Heart left ventricle (tissue), 16 donors: ENCODE results near the gene DIABLO. TPM values are rescaled to one million over a fixed set of nuclear protein-coding genes. Genes with fewer than 3 reads are reported as not detected.

Experiments used
- ATAC-seq, 4 donors: fragments of 200-7000 bp; cut with Tn5 transposase; one replicate each; pipeline ENCODE4 v1.9.1; 2020 to 2022; ENCODE audit warnings: moderate library complexity in 4 of 4, mild to moderate bottlenecking in 3 of 4, moderate number of reproducible peaks in 1 of 4
- DNase-seq, 5 donors: peaks; one replicate each; pipeline ENCODE4 v3.0.0-alpha.2; 2020
- H3K27ac ChIP-seq, 12 donors: fragments of 200-600 bp; sonication (generic) in 4 of 12; one replicate each; pipeline versions ENCODE4 v1.5.0 to v1.8.0; 2016 to 2022; ENCODE audit warnings: mild to moderate bottlenecking in 2 of 12
- H3K27me3 ChIP-seq, 9 donors: fragments of 200-600 bp; sonication (generic) in 2 of 9; one replicate each; pipeline versions ENCODE4 v1.5.1 to v1.8.0; 2016 to 2022; ENCODE audit warnings: mild to moderate bottlenecking in 3 of 9
- H3K36me3 ChIP-seq, 9 donors: fragments of 200-600 bp; sonication (generic) in 2 of 9; one replicate each; pipeline versions ENCODE4 v1.5.0 to v1.8.0; 2018 to 2022; ENCODE audit warnings: mild to moderate bottlenecking in 2 of 9
- H3K4me1 ChIP-seq, 12 donors: fragments of 200-600 bp; sonication (generic) in 4 of 12; one replicate each; pipeline versions ENCODE4 v1.5.0 to v1.8.0; 2016 to 2022; ENCODE audit warnings: mild to moderate bottlenecking in 3 of 12
- H3K4me3 ChIP-seq, 12 donors: fragments of 200-600 bp; sonication (generic) in 4 of 12; one replicate each; pipeline versions ENCODE4 v1.5.0 to v1.8.0; 2017 to 2022; ENCODE audit warnings: mild to moderate bottlenecking in 9 of 12, moderate library complexity in 4 of 12
- H3K9me3 ChIP-seq, 12 donors: fragments of 200-600 bp; sonication (generic) in 4 of 12; one replicate each; pipeline versions ENCODE4 v1.5.0 to v1.8.0; 2016 to 2022; ENCODE audit warnings: mild to moderate bottlenecking in 1 of 12
- POLR2A ChIP-seq, 2 donors: fragments of 450-650 bp; IDR thresholded peaks; one replicate each; pipeline ENCODE4 v1.6.1; 2017; ENCODE audit warnings: antibody characterized with exemption in 2 of 2, mild to moderate bottlenecking in 2 of 2, moderate library complexity in 2 of 2
- WGBS, 4 donors: extraction: QIAGEN DNeasy Blood & Tissue Kit in 2 of 4; methylation state at CpG; one replicate each; pipeline versions ENCODE4 v1.1.5 to v1.1.7; 2013 to 2018; 5-methylcytosine and 5-hydroxymethylcytosine counted together
- intact Hi-C, 10 donors: fragments of 100-400 bp; cut with DNase I; formaldehyde crosslinking; loops; one replicate each; pipeline versions ENCODE4 v1.11.1 to v1.14.2; 2022
- polyA plus RNA-seq, 2 donors: library from polyadenylated mRNA; stranded (reverse); fragments of 200-250 nt; gene quantifications; one replicate each; pipeline ENCODE4 v1.2.3, GENCODE V29; 2013
- total RNA-seq, 9 donors: library from RNA; depleted of rRNA in 2 of 9; stranded (reverse); fragments of >200 nt in 2 of 9; fragmentation: NEBNext Ultra II Directional in 3 of 9; extraction: Animal tissue kit (Norgen Biotek cat#: 25700) in 3 of 9; gene quantifications; one replicate each; pipeline versions ENCODE4 v1.1.0 to v1.2.4, GENCODE V29; 2016 to 2023
- TF ChIP-seq, protein P1 (sequence below), 12 donors: fragments of 200-600 bp; sonication (generic) in 4 of 12; IDR thresholded peaks; one replicate each; pipeline versions ENCODE4 v1.5.0 to v1.8.0; 2018 to 2022; ENCODE audit warnings: antibody characterized with exemption in 12 of 12, mild to moderate bottlenecking in 5 of 12
- donor health status: ischemic (EF 13 %, LVEDD 7.1; RV severe dilation, severe dysfunction).
- donor health status: healthy with polysubstance abuse.
- donor health status: DM: no; HTN: yes; CAD: no.
- donor health status: DM: no; HTN: no; CAD: no.
- donor health status: ischemic (EF 25% LVEDD 6.9; RV normal size, moderate dysfunction).
- donor health status: ischemic (EF 25% LVEDD 5.7; RV mildly dilated, moderate dysfunction).
- donor health status: healthy.
- donor health status: DM: yes; HTN: yes; CAD: no.
- donor health status: ischemic (EF 35%, LVEDD 5.7; RV mildly dilated, moderate dysfunction).
- donor health status: nonischemic (EF 11% LVEDD 7.7; RV severe dilation, severe dysfunction).
- donor health status: DM: yes; HTN: yes; CAD: no.
- donor health status: PGD.
- donor health status: ischemic (EF 29% LVEDD 5.4; RV normal size, mild dysfunction).
- donor health status: nonischemic (EF 23%, LVEDD 6.1; RV moderate dilation, normal function).

Gene DIABLO
- total and polyA plus RNA-seq, 11 donors: 26.4 to 72.6 (median 34.8) TPM

DNA sequence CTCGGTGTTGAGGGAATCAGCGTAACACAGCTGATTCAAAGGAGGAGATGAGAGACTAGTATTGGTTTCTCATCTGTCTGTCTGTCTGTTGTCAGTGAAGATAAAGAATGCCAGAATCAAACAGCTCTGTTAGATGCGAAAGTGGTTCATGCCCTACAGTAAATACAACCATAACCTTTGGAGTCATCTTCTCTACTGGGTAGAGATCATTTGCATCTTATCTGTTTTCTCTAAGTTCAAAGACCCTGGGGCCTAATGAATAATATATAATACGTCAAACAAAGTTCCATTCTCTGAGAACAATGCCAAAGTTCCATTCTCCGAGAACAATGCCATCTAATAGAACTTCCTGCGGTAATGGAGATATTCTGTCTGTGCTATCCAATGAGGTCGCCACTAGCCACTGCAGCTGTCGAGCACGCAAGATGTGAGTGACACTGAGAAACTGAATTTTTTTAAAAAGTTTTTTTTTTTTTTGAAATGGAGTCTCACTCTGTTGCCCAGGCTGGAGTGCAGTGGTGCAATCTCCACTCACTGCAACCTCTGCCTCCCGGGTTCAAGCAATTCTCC lies 58.4 kb downstream of the DIABLO start:
- DNase-seq (no peak), ATAC-seq (no peak)
- no peak for TF ChIP-seq POLR2A (IDR thresholded peaks at IDR 0.05)
- TF ChIP-seq, protein P1, sequence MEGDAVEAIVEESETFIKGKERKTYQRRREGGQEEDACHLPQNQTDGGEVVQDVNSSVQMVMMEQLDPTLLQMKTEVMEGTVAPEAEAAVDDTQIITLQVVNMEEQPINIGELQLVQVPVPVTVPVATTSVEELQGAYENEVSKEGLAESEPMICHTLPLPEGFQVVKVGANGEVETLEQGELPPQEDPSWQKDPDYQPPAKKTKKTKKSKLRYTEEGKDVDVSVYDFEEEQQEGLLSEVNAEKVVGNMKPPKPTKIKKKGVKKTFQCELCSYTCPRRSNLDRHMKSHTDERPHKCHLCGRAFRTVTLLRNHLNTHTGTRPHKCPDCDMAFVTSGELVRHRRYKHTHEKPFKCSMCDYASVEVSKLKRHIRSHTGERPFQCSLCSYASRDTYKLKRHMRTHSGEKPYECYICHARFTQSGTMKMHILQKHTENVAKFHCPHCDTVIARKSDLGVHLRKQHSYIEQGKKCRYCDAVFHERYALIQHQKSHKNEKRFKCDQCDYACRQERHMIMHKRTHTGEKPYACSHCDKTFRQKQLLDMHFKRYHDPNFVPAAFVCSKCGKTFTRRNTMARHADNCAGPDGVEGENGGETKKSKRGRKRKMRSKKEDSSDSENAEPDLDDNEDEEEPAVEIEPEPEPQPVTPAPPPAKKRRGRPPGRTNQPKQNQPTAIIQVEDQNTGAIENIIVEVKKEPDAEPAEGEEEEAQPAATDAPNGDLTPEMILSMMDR (IDR thresholded peaks at IDR 0.05): no peak
- H3K27ac ChIP-seq: no peak overlapping the region
- no peaks in the 10 kb centered on the region for H3K9me3 ChIP-seq
- intact Hi-C loops: no loop called here
- 70 to 77% (median 73%) methylated on average over 10 of the region's 10 CpGs for WGBS, 4 donors
- H3K27me3 ChIP-seq: peaks cover 0 to 8% (median 0%) of the 10 kb centered on the region in 9 donors
- H3K36me3 ChIP-seq: no peaks in the 10 kb centered on the region
- no peak overlapping the region for H3K4me3 ChIP-seq
- H3K4me1 ChIP-seq: no peaks in the 10 kb centered on the region

DNA sequence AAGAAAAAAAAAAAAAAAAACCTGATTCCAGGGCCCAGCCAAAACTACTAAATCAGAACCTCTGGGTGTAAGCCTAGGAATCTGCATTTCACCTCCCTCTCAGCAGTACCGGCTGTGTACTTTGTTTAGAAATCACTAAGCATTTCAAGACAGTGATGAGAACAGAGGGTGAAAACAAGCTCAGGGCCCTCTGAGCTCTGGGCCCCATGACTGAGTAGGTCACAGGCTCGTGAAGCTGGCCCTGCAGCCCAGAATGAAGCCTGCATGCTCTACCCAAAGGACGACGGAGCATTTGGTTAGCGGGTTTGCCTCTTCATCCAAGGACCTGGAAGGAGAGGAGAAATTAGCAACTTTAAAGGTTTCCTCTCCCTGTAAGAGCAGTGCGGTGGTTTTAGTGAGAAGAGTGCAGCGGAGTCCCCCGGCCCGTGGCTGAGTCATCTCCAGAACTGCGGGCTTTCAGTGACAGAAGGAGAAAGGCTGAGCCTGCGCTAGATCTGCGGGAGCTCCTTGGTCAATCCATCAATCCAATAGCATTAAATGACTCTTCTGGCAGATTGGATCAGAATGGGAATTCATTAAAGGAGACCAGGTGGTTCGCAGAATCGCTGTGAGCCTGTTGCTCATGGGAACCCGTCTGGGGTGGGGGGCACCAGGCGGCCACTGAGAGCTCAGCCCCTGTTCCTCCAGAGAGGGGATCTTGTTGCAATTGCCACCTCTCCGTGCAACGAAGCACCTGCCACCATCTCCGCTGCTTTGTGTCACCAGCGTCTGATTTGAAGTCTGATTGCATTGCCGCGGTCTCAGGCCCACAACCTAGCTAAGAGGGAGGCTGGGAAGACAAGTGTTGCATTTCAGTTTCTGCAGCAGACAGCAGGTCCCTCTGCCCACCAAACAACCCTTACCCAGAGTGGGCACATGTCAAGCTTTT lies 59.2 kb downstream of the DIABLO start:
- Histone ChIP-seq H3K27ac (no peak overlapping the region), H3K4me3 (no peak overlapping the region), H3K36me3 (no peaks in the 10 kb centered on the region), H3K4me1 (no peaks in the 10 kb centered on the region), H3K9me3 (no peaks in the 10 kb centered on the region), H3K27me3 (peaks cover 0 to 8% (median 0%) of the 10 kb centered on the region in 9 donors)
- whole genome bisulfite sequencing, 4 donors: 81 to 87% (median 83%) methylated on average over 22 of the region's 22 CpGs
- intact Hi-C loops: no loop called here
- DNase-seq: no peak
- ATAC-seq: no peak
- TF ChIP-seq, protein P1 (IDR thresholded peaks at IDR 0.05): no peak
- no peak for TF ChIP-seq POLR2A (IDR thresholded peaks at IDR 0.05)

DNA sequence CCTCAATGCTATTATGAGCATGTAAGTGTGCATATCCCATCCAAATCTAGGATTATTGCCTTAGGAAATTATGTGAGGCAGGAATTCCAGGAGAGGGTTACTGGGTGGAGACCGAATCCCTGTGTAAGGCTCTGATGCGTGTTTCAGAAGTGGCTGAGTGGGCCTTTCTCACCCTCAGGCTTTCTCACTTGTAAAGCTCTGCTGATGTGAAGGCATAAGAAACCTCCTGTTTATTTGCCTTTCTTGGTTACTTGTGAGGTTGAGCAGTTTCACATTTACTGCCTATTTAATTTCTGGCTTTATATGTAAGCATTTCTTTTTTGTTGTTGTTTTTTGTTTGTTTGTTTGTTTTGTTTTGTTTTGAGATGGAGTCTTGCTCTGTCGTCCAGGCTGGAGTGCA lies 62.9 kb downstream of the DIABLO start:
- intact Hi-C loops: no loop called here
- ATAC-seq: no peak
- H3K4me1 ChIP-seq: no peaks in the 10 kb centered on the region
- no peaks in the 10 kb centered on the region for H3K36me3 ChIP-seq
- WGBS, 4 donors: 84 to 86% (median 85%) methylated on average over 3 of the region's 3 CpGs
- H3K27ac ChIP-seq: no peak overlapping the region
- TF ChIP-seq, protein P1 (IDR thresholded peaks at IDR 0.05): no peak
- no peak for TF ChIP-seq POLR2A (IDR thresholded peaks at IDR 0.05)
- H3K9me3 ChIP-seq: no peaks in the 10 kb centered on the region
- no peak overlapping the region for H3K4me3 ChIP-seq
- no peak for DNase-seq
- H3K27me3 ChIP-seq: peaks cover 0 to 8% (median 0%) of the 10 kb centered on the region in 9 donors

DNA sequence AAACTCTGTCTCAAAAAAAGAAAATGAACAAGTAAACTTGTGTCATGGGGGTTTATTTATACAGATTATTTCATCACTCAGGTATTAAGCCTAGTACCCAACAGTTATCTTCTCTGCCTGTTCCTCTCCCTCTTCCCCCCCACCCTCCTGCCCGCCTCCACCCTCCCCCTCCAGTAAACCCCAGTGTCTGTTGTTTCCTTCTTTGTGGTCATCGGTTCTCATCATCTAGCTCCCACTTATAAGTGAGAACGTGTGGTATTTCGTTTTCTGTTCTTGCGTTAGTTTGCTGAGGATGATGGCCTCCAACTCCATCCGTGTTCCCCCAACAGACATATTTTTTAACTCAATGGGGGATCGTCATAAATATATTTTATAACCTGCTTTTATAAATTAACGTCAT lies 64.2 kb downstream of the DIABLO start:
- H3K9me3 ChIP-seq: no peaks in the 10 kb centered on the region
- H3K36me3 ChIP-seq: no peaks in the 10 kb centered on the region
- H3K27ac ChIP-seq: no peak overlapping the region
- DNase-seq (no peak), ATAC-seq (no peak)
- no peak overlapping the region for H3K4me3 ChIP-seq
- 68 to 75% (median 73%) methylated on average over 8 of the region's 8 CpGs for WGBS, 4 donors
- TF ChIP-seq POLR2A (IDR thresholded peaks at IDR 0.05): no peak
- TF ChIP-seq, protein P1 (IDR thresholded peaks at IDR 0.05): no peak
- H3K4me1 ChIP-seq: no peaks in the 10 kb centered on the region
- H3K27me3 ChIP-seq: peaks cover 0 to 8% (median 0%) of the 10 kb centered on the region in 9 donors
- intact Hi-C loops: no loop called here
